NB4 (cell line): ENCODE measurements around the gene MSH3.

Experiments used
- DNase-seq: peaks from one replicate; pipeline ENCODE4 v3.0.0; 2010; ENCODE audit warnings: low read depth
- H3K4me3 ChIP-seq: one replicate; pipeline ENCODE4 v1.5.1; 2011; ENCODE audit warnings: mild to moderate bottlenecking, low read depth, low read length, moderate library complexity
- CTCF ChIP-seq: IDR thresholded peaks from one replicate; pipeline ENCODE4 v1.5.1; 2012; ENCODE audit warnings: low read depth, low read length
- MAX ChIP-seq: IDR thresholded peaks from 2 replicates; pipeline ENCODE4 v1.6.1; 2011; ENCODE audit warnings: low read depth, low read length
- MYC ChIP-seq: IDR thresholded peaks from 2 replicates; pipeline ENCODE4 v1.6.1; 2011; ENCODE audit warnings: low read depth, low read length
- POLR2A ChIP-seq: IDR thresholded peaks from 2 replicates; pipeline ENCODE4 v1.6.1; 2011; ENCODE audit warnings: mild to moderate bottlenecking; ENCODE audit not compliant: insufficient read length; ENCODE audit errors: extremely low read depth

The MSH3 gene

GRCh38 chr5:80641353-80641752 lies 13.1 kb upstream of the MSH3 start:
- no peak for DNase-seq
- TF ChIP-seq MYC (no peak), MAX (no peak), CTCF (no peak)
- H3K4me3 ChIP-seq, result no peak overlapping the region

DNA sequence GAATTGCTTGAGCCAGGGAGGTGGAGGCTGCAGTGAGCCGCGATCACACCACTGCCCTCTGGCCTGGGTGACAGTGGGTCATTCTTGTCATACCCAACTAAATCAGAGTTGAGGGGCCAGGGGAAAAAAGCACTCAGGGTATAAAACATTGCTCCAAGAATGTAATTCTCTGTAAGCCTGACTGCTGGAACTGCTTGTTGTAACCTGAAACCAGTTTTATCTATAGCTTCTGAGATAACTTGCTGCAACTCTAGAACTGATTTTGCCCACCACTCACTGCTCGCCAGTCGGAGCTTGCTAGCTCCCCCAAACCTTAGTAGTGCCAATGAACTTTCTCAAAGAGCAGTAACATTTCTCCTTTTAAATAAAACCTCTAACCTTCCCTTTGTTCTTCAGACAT lies 9.6 kb upstream of the MSH3 start:
- TF ChIP-seq MAX (no peak), POLR2A (no peak), MYC (no peak), CTCF (no peak)
- H3K4me3 ChIP-seq, result no peak overlapping the region
- no peak for DNase-seq

- DNase-seq, result no peak
- TF ChIP-seq CTCF, result no peak
- no peak for TF ChIP-seq POLR2A
- TF ChIP-seq MYC, result no peak
- TF ChIP-seq MAX, result no peak
These were observed 7.5 kb upstream of the MSH3 start for GRCh38 chr5:80646926-80647325.

DNA sequence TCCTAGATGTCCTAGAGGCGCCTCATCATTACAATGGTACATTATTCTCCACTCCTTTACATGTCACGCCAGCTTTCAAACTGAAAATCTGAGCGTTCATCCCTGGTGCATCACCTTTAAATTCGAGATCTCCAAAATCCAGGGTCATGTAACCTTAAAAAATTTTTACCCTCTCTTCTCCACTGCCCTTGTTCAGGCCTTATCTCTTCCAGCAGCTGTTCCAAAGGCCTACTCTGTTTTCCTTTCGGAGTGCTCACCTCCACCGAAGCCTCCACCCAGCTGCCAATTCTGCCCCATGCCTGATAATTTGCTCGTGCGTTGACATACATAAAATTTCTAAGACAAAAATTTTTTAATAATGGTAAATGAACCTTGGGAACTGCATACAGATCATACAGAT lies 950 bp upstream of the MSH3 start:
- peak; percentile 1 for DNase-seq
- TF ChIP-seq MYC (no peak), CTCF (no peak)
- H3K4me3 ChIP-seq, result peak overlapping the region; percentile 93

More at GRCh38 chr5:80646926-80647325, 7.5 kb upstream of the MSH3 start:
- no peak overlapping the region for H3K4me3 ChIP-seq

- peak; percentile 75 for DNase-seq
- peak overlapping the region; percentile 93 for H3K4me3 ChIP-seq
- no peak for TF ChIP-seq CTCF
- no peak for TF ChIP-seq POLR2A
- no peak for TF ChIP-seq MYC
- no peak for TF ChIP-seq MAX
These were observed 430 bp upstream of the MSH3 start for GRCh38 chr5:80654054-80654390.

DNA sequence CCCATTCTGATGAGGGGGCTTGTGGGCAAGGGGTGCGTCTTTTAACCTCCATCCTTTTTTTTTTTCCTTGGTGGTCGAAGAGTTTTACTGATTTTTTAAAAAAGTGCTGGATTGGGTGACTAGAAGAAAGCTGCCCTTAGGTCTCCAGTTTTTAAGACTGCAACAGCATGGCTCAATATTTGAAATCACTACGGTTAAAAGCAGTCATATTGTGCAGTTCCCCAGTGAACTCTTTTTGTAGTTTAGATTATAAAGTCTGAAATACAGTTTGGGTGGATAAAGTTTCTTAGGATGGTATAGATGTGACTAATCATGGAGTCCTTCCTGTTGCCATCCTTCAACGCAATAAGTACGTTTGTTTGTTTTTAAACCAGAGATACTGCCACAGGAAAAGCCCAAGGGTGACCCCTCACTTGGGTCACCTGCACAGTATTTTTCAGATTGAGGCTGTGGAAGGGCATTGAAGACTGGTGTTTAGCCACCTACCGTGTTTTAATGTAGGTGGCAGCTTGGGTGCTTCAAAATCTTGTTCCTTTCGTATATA lies 851 bp downstream of the MSH3 start:
- peak; percentile 30 for DNase-seq
- peak overlapping the region; percentile 86 for H3K4me3 ChIP-seq

More for the DNA sequence above, 851 bp downstream of the MSH3 start:
- TF ChIP-seq MYC (no peak), CTCF (no peak), MAX (no peak), POLR2A (no peak)
